SK-N-SH (cell line): ENCODE data around the gene ELANE.

Source experiments
- CTCF ChIP-seq: fragments of 200-600 bp; sonication (generic); IDR thresholded peaks from 2 replicates; pipeline ENCODE4 v1.6.1; 2017; ENCODE audit warnings: antibody characterized with exemption, mild to moderate bottlenecking, moderate library complexity
- EP300 ChIP-seq, 2 experiments: IDR thresholded peaks; 2 replicates each; pipeline versions ENCODE4 v1.4.0 to v1.6.1; 2012; ENCODE audit warnings: borderline replicate concordance in 1 of 2, low read depth in 1 of 2, low read length in 1 of 2
- EZH2phosphoT487 ChIP-seq: fragments of 200-600 bp; sonication (generic); IDR thresholded peaks from 2 replicates; pipeline ENCODE4 v1.6.1; 2017; ENCODE audit warnings: low read depth, mixed run types, mild to moderate bottlenecking, antibody characterized with exemption, moderate library complexity, borderline replicate concordance
- FOSL2 ChIP-seq: IDR thresholded peaks from 2 replicates; pipeline ENCODE4 v1.4.0; 2012; ENCODE audit warnings: low read depth, mild to moderate bottlenecking, moderate library complexity, borderline replicate concordance
- NFIC ChIP-seq: IDR thresholded peaks from 2 replicates; pipeline ENCODE4 v1.4.0; 2012; ENCODE audit warnings: borderline replicate concordance
- POLR2AphosphoS5 ChIP-seq: IDR thresholded peaks from 2 replicates; pipeline ENCODE4 v1.6.1; 2012; ENCODE audit warnings: low read depth, low read length
- RFX5 ChIP-seq: IDR thresholded peaks from 2 replicates; pipeline ENCODE4 v1.6.1; 2012; ENCODE audit warnings: mild to moderate bottlenecking, improper control_type of control experiment, low read length
- SIN3A ChIP-seq: IDR thresholded peaks from 2 replicates; pipeline ENCODE4 v1.6.1; 2012; ENCODE audit warnings: low read depth, mild to moderate bottlenecking, low read length, moderate library complexity, borderline replicate concordance
- SMC3 ChIP-seq: IDR thresholded peaks from 2 replicates; pipeline ENCODE4 v1.6.1; 2012; ENCODE audit warnings: low read depth, low read length, improper control_type of control experiment
- TAF1 ChIP-seq: IDR thresholded peaks from 2 replicates; pipeline ENCODE4 v1.6.1; 2012; ENCODE audit warnings: low read depth, mild to moderate bottlenecking, low read length, moderate library complexity, borderline replicate concordance
- TEAD4 ChIP-seq: IDR thresholded peaks from 2 replicates; pipeline ENCODE4 v1.4.0; 2012; ENCODE audit warnings: mild to moderate bottlenecking, borderline replicate concordance; ENCODE audit not compliant: insufficient read depth
- USF2 ChIP-seq: fragments of 150-350 bp; IDR thresholded peaks from 2 replicates; pipeline ENCODE4 v1.6.1; 2017; ENCODE audit warnings: antibody characterized with exemption, low read length, low read depth, borderline replicate concordance

GRCh38 chr19:889662-890295 is 37.7 kb downstream of the ELANE start:
- TF ChIP-seq EZH2phosphoT487, result no peak
- no peak for TF ChIP-seq CTCF
- no peak for TF ChIP-seq NFIC
- TF ChIP-seq POLR2AphosphoS5, result no peak
- no peak for TF ChIP-seq TEAD4
- TF ChIP-seq USF2, result no peak
- no peak for TF ChIP-seq TAF1
- no peak for TF ChIP-seq RFX5
- TF ChIP-seq FOSL2, result no peak
- TF ChIP-seq EP300 (IDR thresholded peaks at IDR 0.05; ENCODE audit: borderline replicate concordance in 1 of 2, low read depth in 1 of 2, low read length in 1 of 2), result no peak
- no peak for TF ChIP-seq SMC3
- TF ChIP-seq SIN3A, result no peak
